HG02610 (cell line): Measurements from ENCODE around the gene NFKB1.

Experiments used
- ATAC-seq: cut with Tn5 transposase; IDR thresholded peaks from one replicate; pipeline ENCODE4 v1.9.1; 2021; ENCODE audit warnings: mild to moderate bottlenecking, moderate library complexity; ENCODE audit not compliant: unreplicated experiment

The NFKB1 gene

GRCh38 chr4:102527695-102528283, 26.6 kb downstream of the NFKB1 start:
- ATAC-seq: no peak

GRCh38 chr4:102529977-102530376, 28.8 kb downstream of the NFKB1 start:
- ATAC-seq: no peak

- no peak for ATAC-seq
These were observed 29.8 kb downstream of the NFKB1 start for GRCh38 chr4:102530986-102531385.

- no peak for ATAC-seq
These were observed 30.3 kb downstream of the NFKB1 start for GRCh38 chr4:102531462-102531861.

- ATAC-seq: no peak
These were observed 32.2 kb downstream of the NFKB1 start for GRCh38 chr4:102533348-102533747.

GRCh38 chr4:102533904-102534303, 32.7 kb downstream of the NFKB1 start:
- ATAC-seq: no peak

GRCh38 chr4:102534845-102535244, 33.7 kb downstream of the NFKB1 start:
- ATAC-seq: no peak

GRCh38 chr4:102535398-102536082, 34.4 kb downstream of the NFKB1 start:
- peak; percentile 92 for ATAC-seq

- ATAC-seq: no peak
These were observed 35.6 kb downstream of the NFKB1 start for GRCh38 chr4:102536768-102537167.

- no peak for ATAC-seq
These were observed 36.1 kb downstream of the NFKB1 start for GRCh38 chr4:102537269-102537668.

- peak; percentile 39 for ATAC-seq
These were observed 40.5 kb downstream of the NFKB1 start for GRCh38 chr4:102541697-102542096.

- ATAC-seq: peak; percentile 66
These were observed 42.1 kb downstream of the NFKB1 start for GRCh38 chr4:102543030-102543928.

- ATAC-seq: peak; percentile 62
These were observed 45.5 kb downstream of the NFKB1 start for GRCh38 chr4:102546635-102547034.

- no peak for ATAC-seq
These were observed 46.8 kb downstream of the NFKB1 start for GRCh38 chr4:102547973-102548372.

GRCh38 chr4:102551958-102552565, 50.9 kb downstream of the NFKB1 start:
- no peak for ATAC-seq

- peak; percentile 40 for ATAC-seq
These were observed 51.6 kb downstream of the NFKB1 start for GRCh38 chr4:102552781-102553180.

- no peak for ATAC-seq
These were observed 52.8 kb downstream of the NFKB1 start for GRCh38 chr4:102553982-102554381.

- no peak for ATAC-seq
These were observed 53.3 kb downstream of the NFKB1 start for GRCh38 chr4:102554482-102554881.

- ATAC-seq: no peak
These were observed 53.8 kb downstream of the NFKB1 start for GRCh38 chr4:102554992-102555391.

- ATAC-seq: no peak
These were observed 56.5 kb downstream of the NFKB1 start for GRCh38 chr4:102557636-102558035.

- no peak for ATAC-seq
These were observed 59.0 kb downstream of the NFKB1 start for GRCh38 chr4:102560115-102560514.
